ENCODE data around the gene CLEC17A. TPM values are rescaled to one million over a fixed set of nuclear protein-coding genes. Genes with fewer than 3 reads are reported as not detected.

CLEC17A gene
- total and polyA plus RNA-seq, 2 of the 13 experiments (the other 11 are each of a cell fraction or from before 2014, with no cell fraction given), result not detected

DNA sequence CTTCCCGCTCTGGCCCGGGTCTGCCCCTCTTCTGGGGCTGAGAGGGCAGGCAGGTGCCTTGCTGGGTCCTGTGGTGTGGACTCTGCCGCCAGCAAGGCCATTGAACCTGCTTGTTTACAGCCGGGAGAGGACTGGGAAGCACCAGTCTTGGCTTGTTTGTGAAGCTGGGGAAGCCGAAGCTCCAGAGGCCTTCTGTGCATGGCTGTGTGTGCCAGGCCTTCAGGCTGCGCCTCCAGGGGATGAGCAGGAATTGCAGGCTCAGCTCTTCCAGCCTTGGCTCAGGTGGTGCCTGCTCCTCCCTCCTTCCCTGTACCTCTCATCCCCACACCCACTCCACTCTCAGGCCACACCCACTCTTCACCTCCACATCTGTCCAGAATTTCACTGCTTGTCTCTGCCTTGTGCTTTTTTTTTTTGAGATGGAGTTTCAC lies 28.5 kb upstream of the CLEC17A start (continued):
- TF ChIP-seq, protein P1, sequence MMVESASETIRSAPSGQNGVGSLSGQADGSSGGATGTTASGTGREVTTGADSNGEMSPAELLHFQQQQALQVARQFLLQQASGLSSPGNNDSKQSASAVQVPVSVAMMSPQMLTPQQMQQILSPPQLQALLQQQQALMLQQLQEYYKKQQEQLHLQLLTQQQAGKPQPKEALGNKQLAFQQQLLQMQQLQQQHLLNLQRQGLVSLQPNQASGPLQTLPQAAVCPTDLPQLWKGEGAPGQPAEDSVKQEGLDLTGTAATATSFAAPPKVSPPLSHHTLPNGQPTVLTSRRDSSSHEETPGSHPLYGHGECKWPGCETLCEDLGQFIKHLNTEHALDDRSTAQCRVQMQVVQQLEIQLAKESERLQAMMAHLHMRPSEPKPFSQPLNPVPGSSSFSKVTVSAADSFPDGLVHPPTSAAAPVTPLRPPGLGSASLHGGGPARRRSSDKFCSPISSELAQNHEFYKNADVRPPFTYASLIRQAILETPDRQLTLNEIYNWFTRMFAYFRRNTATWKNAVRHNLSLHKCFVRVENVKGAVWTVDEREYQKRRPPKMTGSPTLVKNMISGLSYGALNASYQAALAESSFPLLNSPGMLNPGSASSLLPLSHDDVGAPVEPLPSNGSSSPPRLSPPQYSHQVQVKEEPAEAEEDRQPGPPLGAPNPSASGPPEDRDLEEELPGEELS (CRISPR knock-in tag; IDR thresholded peaks at IDR 0.05), result peak; percentile 67; the same call in 1 of the 2 replicates
- TF ChIP-seq, protein P2, sequence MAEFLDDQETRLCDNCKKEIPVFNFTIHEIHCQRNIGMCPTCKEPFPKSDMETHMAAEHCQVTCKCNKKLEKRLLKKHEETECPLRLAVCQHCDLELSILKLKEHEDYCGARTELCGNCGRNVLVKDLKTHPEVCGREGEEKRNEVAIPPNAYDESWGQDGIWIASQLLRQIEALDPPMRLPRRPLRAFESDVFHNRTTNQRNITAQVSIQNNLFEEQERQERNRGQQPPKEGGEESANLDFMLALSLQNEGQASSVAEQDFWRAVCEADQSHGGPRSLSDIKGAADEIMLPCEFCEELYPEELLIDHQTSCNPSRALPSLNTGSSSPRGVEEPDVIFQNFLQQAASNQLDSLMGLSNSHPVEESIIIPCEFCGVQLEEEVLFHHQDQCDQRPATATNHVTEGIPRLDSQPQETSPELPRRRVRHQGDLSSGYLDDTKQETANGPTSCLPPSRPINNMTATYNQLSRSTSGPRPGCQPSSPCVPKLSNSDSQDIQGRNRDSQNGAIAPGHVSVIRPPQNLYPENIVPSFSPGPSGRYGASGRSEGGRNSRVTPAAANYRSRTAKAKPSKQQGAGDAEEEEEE (CRISPR knock-in tag; IDR thresholded peaks at IDR 0.05; ENCODE audit: borderline replicate concordance), result 0 out of 2 replicates have a peak, but pooled peaks have one; percentile 50
- TF ChIP-seq STAG1 (CRISPR knock-in tag; IDR thresholded peaks at IDR 0.05), result peak; percentile 23; the same call in 1 of the 2 replicates
- 0 out of 2 replicates have a peak, but pooled peaks have one; percentile 38 for TF ChIP-seq ZSCAN31 (CRISPR knock-in tag; IDR thresholded peaks at IDR 0.05; ENCODE audit: low read depth)
- TF ChIP-seq HIC2 (CRISPR knock-in tag; IDR thresholded peaks at IDR 0.05; ENCODE audit: low read depth), result peak; percentile 66
- TF ChIP-seq RXRB (CRISPR knock-in tag; IDR thresholded peaks at IDR 0.05; ENCODE audit: borderline replicate concordance), result peak; percentile 77
- TF ChIP-seq ZNF292 (CRISPR knock-in tag; IDR thresholded peaks at IDR 0.05; ENCODE audit: borderline replicate concordance, low read depth), result peak; percentile 79; the same call in 1 of the 2 replicates
- TF ChIP-seq FOXJ3 (CRISPR knock-in tag; IDR thresholded peaks at IDR 0.05; ENCODE audit: borderline replicate concordance), result peak; percentile 24; the same call in 1 of the 2 replicates
- 0 out of 2 replicates have a peak, but pooled peaks have one; percentile 57 for TF ChIP-seq HNF1B (CRISPR knock-in tag; IDR thresholded peaks at IDR 0.05)
- TF ChIP-seq DZIP1 (CRISPR knock-in tag; IDR thresholded peaks at IDR 0.05), result no peak
- TF ChIP-seq RAD21 (CRISPR knock-in tag; IDR thresholded peaks at IDR 0.05), result peak; percentile 25; the same call in 1 of the 2 replicates
- peak; percentile 84 for TF ChIP-seq RXRA (CRISPR knock-in tag; IDR thresholded peaks at IDR 0.05)
- TF ChIP-seq LCORL (IDR thresholded peaks at IDR 0.05), result no peak
- TF ChIP-seq LCORL (CRISPR knock-in tag; IDR thresholded peaks at IDR 0.05), result peak; percentile 22; the same call in 1 of the 2 replicates
